ENCODE results near the gene RHOT2. TPM values are rescaled to one million over a fixed set of nuclear protein-coding genes. Genes with fewer than 3 reads are reported as not detected.

Gene RHOT2
- total RNA-seq, 2 experiments from 2014 or later: 110 TPM

DNA sequence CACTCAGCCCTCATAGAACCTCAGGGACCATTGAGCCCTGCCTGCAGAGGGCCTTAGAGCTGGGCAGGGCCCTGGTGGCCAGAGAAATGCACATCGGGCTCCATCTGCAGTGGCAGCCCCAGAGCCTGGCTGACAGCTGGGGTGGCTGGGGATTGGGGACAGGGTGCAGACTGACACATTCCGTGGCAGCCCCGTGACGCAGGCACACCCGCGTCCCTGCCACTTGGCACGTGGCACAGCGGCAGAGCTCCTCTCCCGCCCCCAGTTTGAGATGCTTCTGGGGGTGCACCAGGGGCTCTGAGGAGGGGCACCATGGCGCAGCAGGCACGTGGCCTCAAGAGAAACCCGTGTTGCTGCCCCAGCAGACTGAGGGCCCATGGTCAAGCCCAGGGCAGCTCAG, 35.5 kb downstream of the RHOT2 start:
- ATAC-seq (no peak), DNase-seq (no peak)
- POLR2A ChIA-PET: interaction anchor here (1.0 to 1.2 kb wide), 2 partner anchors 8 to 100 kb away, joined by 3 to 5 read pairs; no protein-coding TSS in a partner anchor
- peaks cover 48% of the 10 kb centered on the region for H3K27me3 Mint-ChIP-seq
- H3K4me3 Mint-ChIP-seq: no peak overlapping the region
- no peaks in the 10 kb centered on the region for H3K9me3 Mint-ChIP-seq
- intact Hi-C loops (cut with micrococcal nuclease): no loop called here
- H3K36me3 Mint-ChIP-seq (ENCODE audit: low read depth): no peaks in the 10 kb centered on the region
- H3K27ac Mint-ChIP-seq: no peak overlapping the region
- CTCF ChIA-PET: interaction anchor here (1.0 to 2.1 kb wide), 7 partner anchors 9 to 82 kb away, joined by 3 to 13 read pairs (median 3); partner anchors contain the start of gene METRN
- no peak for TF ChIP-seq CTCF (IDR thresholded peaks at IDR 0.05)
- peaks cover 4% of the 10 kb centered on the region for H3K4me1 Mint-ChIP-seq (ENCODE audit: low read depth)

- Mint-ChIP-seq H3K4me3 (no peak overlapping the region), H3K36me3 (ENCODE audit: low read depth) (no peaks in the 10 kb centered on the region), H3K4me1 (ENCODE audit: low read depth) (peaks cover 4% of the 10 kb centered on the region), H3K9me3 (no peaks in the 10 kb centered on the region), H3K27me3 (peaks cover 53% of the 10 kb centered on the region), H3K27ac (no peak overlapping the region)
- CTCF ChIA-PET: interaction anchor here (0.9 to 2.1 kb wide), 7 partner anchors 9 to 81 kb away, joined by 3 to 13 read pairs (median 3); partner anchors contain the start of gene METRN
- intact Hi-C loops (cut with micrococcal nuclease): no loop called here
- POLR2A ChIA-PET: interaction anchor here (1.0 to 1.2 kb wide), 2 partner anchors 9 to 99 kb away, joined by 3 to 5 read pairs; no protein-coding TSS in a partner anchor
- DNase-seq (no peak), ATAC-seq (no peak)
- TF ChIP-seq CTCF (IDR thresholded peaks at IDR 0.05): no peak
Observed at GRCh38 chr16:704047-704446, 36.1 kb downstream of the RHOT2 start.

DNA sequence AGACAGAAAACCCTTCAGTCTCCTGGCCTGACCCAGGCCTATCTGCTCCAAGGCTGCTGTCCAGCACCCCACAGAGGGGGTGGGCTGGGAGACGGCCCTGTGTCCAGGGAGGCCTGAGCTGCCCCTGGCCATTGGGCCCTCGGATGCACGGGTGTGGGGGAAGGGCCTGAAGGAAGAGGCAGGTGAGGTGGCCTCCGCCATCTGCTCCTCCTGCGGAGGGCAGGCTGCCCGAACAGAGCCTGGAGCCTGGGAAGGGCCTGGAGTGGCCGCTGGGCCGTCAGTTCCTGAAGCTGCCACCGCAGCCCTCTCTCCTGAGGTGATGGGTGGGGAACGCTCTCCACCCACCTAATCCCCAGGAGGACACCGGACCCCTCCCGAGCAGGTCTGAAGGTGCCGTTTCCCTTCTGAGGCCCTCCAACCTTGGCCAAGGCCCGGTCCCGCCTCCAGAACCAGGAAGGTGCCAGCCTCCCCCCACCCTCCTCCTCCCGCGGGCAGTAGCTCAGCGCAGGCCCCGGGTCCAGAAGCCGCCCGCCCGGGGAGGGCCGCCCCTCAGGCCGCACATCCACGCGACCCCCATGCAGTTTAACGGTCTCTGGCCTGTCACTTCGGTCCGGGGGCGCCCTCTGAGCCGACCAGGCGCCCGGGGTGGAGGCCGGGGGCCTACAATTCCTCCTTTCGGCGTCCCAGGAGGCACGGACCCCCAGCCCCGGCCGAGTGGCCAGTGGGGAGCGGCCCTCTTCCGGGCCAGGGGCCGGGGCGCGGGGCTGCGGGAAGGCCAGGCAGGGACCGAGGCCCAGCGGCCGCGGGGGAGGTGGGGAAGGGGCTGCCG, 36.8 kb downstream of the RHOT2 start:
- TF ChIP-seq CTCF (IDR thresholded peaks at IDR 0.05): no peak
- H3K9me3 Mint-ChIP-seq: no peaks in the 10 kb centered on the region
- ATAC-seq (no peak), DNase-seq (no peak)
- ChIA-PET POLR2A (interaction anchor here (1.0 to 1.2 kb wide), 2 partner anchors 9 to 98 kb away, joined by 3 to 5 read pairs; no protein-coding TSS in a partner anchor), CTCF (interaction anchor here (0.9 to 2.1 kb wide), 4 partner anchors 8 to 17 kb away, joined by 3 to 13 read pairs (median 4); partner anchors contain the start of gene METRN)
- intact Hi-C loops (cut with micrococcal nuclease): no loop called here
- peaks cover 2% of the 10 kb centered on the region for H3K4me1 Mint-ChIP-seq (ENCODE audit: low read depth)
- H3K27me3 Mint-ChIP-seq: peaks cover 58% of the 10 kb centered on the region
- no peaks in the 10 kb centered on the region for H3K36me3 Mint-ChIP-seq (ENCODE audit: low read depth)
- no peak overlapping the region for H3K4me3 Mint-ChIP-seq
- H3K27ac Mint-ChIP-seq: no peak overlapping the region

- H3K4me1 Mint-ChIP-seq (ENCODE audit: low read depth): peaks cover 2% of the 10 kb centered on the region
- POLR2A ChIA-PET: no interaction called here
- ATAC-seq (no peak), DNase-seq (no peak)
- intact Hi-C loops (cut with micrococcal nuclease): no loop called here
- H3K36me3 Mint-ChIP-seq (ENCODE audit: low read depth): no peaks in the 10 kb centered on the region
- H3K27ac Mint-ChIP-seq: no peak within 1 kb of the TSS
- CTCF ChIA-PET: no interaction called here
- no peak within 1 kb of the TSS for H3K4me3 Mint-ChIP-seq
- H3K9me3 Mint-ChIP-seq: no peaks in the 10 kb centered on the region
- TF ChIP-seq CTCF (IDR thresholded peaks at IDR 0.05): no peak
- H3K27me3 Mint-ChIP-seq: peaks cover 60% of the 10 kb centered on the region
Observed at GRCh38 chr16:705431-706188, 37.7 kb downstream of the RHOT2 start, which contains the start of gene FBXL16. TSS of gene FBXL16 (minus strand) at chr16:705801. CDS start at chr16:697405, 8,396 bp downstream.

Measured in activated CD8-positive, alpha-beta T cell treated with anti-CD3 and anti-CD28 coated beads for 36 hours (primary cell).